PC-9 (cell line): Measurements from ENCODE around the gene CCDC78.

Experiments
- EZH2 ChIP-seq: fragments of 200-600 bp; sonication (generic); IDR thresholded peaks from 2 replicates; pipeline ENCODE4 v1.8.0; 2017; ENCODE audit warnings: antibody characterized with exemption, low read depth
- TF ChIP-seq, protein P1 (sequence below): fragments of 200-600 bp; sonication (generic); conservative IDR thresholded peaks from 2 replicates; pipeline ENCODE4 v1.6.1; 2017; ENCODE audit warnings: mixed run types, antibody characterized with exemption, mild to moderate bottlenecking, moderate library complexity

DNA sequence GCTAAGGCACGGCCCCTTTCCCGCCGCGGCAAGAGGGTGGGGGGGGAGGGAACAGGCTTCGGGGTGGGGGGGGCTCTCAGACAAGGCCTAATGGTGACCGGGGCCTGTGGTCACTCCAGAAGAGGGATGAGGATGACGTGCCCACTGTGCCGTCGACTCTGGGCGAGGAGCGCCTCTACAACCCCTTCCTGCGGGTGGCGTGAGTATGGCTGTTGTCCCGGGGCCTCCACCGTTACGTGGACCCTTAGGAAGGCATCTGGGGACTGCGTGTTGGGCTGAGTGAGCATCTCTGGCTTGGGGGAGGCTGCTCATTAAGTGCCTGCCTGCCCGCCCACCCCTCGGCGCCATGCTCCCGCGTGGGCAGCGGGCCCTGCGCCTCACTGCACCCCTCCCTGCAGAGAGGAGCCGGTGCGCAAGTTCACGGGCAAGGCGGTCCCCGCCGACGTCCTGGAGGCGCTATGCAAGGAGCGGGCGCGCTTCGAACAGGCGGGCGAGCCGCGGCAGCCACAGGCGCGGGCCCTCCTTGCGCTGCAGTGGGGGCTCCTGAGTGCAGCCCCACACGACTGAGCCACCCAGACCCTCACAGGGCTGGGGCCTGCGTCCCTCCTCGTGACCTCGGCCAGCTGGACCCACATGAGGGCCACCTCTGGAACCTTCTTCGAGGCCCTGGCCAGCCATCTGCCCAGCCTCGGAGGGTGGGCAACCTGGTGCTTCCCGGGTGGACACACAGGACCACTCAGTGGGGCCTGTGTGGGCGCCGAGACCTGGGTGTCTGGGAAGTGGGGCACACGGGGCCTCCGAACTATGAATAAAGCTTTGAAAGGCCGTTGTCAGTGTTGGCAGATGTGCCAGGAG, 2.9 kb upstream of the CCDC78 start:
- TF ChIP-seq, protein P1, sequence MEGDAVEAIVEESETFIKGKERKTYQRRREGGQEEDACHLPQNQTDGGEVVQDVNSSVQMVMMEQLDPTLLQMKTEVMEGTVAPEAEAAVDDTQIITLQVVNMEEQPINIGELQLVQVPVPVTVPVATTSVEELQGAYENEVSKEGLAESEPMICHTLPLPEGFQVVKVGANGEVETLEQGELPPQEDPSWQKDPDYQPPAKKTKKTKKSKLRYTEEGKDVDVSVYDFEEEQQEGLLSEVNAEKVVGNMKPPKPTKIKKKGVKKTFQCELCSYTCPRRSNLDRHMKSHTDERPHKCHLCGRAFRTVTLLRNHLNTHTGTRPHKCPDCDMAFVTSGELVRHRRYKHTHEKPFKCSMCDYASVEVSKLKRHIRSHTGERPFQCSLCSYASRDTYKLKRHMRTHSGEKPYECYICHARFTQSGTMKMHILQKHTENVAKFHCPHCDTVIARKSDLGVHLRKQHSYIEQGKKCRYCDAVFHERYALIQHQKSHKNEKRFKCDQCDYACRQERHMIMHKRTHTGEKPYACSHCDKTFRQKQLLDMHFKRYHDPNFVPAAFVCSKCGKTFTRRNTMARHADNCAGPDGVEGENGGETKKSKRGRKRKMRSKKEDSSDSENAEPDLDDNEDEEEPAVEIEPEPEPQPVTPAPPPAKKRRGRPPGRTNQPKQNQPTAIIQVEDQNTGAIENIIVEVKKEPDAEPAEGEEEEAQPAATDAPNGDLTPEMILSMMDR: no peak
- no peak for TF ChIP-seq EZH2
